GM11168 (cell line): Measurements from ENCODE around the gene ARHGEF28.

Experiments
- in situ Hi-C: fragments of 300-500 bp; cut with MboI; formaldehyde crosslinking; loops from one replicate; pipeline ENCODE4 v1.12.0; 2022; ENCODE audit warnings: low sequenced_read_pairs; ENCODE audit not compliant: unreplicated experiment

Gene ARHGEF28

GRCh38 chr5:73835726-73836125, 209.7 kb downstream of the ARHGEF28 start:
- in situ Hi-C loops = no loop called here

DNA sequence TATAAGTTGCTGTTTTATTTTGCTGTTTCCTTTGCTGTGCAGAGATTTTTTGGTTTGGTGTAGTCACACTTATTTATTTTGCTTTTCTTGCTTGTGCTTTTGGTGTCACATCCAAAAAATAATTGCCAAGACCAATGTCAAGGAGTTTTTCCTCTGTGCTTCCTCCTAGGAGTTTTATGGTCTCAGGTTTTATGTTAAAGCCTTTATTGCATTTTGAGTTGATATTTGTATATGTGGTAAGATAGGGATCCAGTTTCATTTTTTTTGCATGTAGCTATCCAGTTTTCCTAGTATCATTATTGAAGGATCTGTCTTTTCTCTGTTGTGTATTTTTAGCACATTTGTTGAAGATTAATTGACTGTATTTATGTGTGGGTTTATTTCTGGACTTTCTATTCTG, 210.6 kb downstream of the ARHGEF28 start:
- in situ Hi-C loops = no loop called here

DNA sequence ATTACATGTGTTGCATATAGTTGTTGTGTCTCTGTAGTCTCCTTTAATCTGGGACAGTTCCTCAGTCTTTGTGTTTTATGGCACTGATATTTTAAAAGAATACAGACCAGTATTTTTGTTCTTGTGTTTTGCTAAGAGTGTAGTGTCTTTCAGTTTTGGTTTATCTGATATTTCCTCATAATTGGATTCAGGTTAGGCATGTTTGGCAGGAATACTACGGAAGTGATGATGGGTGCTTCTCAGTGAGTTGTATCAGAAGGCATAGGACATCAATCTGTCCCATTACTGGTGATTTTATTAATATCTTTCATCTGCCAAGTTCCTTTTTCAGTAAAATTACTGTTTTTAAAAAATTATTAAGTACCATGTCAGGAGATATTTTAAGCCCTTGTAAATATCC, 212.9 kb downstream of the ARHGEF28 start:
- in situ Hi-C loops = no loop called here

DNA sequence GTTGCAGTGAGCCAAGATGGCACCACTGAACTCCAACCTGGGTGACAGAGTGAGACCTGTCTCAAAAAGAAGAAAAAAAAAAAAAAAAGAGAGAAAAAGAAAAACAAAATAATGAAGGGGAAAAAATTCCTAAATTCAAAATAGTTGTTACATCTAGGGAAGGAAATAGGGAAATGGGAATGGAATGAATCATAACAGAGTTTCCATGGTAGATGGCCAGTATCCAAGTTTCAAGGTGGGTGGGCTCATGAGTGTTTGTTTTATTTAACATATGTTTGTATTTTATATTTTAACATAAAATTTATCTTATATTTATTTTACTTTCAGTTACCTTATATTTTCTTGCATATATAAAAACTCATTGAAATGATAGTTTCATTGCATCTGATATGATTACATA, 215.6 kb downstream of the ARHGEF28 start:
- in situ Hi-C loops = no loop called here

GRCh38 chr5:73844165-73844564, 218.2 kb downstream of the ARHGEF28 start:
- in situ Hi-C loops = no loop called here

- in situ Hi-C loops = no loop called here
Measured at GRCh38 chr5:73851471-73852181, 225.6 kb downstream of the ARHGEF28 start.

DNA sequence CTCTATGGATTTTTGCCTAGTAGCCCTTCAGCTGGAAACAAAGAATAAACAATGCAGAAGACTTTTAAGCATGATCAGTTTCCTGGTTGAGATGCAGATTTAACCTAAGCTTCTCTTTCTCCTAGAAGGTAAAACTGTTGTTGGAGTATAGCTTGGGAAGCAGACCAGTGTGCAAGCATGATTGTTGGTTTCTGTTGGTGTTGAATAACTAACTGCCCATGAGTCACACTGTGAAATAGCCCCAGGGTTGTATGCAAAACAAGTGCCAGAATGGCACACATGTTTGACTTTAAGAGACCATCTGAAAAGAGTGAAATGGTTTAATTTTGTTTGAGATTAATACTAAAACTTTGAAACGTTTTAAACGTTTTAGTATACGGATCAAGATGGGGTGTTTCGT, 227.1 kb downstream of the ARHGEF28 start:
- in situ Hi-C loops = no loop called here

DNA sequence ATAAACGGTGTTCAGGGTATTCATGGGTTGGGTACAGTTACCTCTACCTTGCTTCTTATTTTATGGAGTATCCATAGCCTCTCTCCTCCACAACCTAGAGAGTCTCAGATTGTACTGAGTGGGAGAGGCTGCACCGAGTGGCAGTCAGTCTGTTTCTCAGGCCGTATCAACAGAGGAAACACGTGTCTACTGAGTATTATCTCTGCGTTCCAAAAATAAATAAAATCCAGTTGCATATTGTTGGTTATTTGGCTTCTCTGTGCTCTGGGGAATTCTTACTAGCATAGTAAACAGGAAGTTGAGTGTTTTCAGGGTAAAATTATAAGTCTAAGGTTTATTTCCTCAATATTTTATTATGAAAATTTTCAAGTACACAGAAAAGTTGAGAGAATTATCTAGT, 231.0 kb downstream of the ARHGEF28 start:
- in situ Hi-C loops = no loop called here

GRCh38 chr5:73857446-73857845, 231.4 kb downstream of the ARHGEF28 start:
- in situ Hi-C loops = no loop called here

- in situ Hi-C loops = no loop called here
Measured at GRCh38 chr5:73858054-73858453, 232.1 kb downstream of the ARHGEF28 start.

DNA sequence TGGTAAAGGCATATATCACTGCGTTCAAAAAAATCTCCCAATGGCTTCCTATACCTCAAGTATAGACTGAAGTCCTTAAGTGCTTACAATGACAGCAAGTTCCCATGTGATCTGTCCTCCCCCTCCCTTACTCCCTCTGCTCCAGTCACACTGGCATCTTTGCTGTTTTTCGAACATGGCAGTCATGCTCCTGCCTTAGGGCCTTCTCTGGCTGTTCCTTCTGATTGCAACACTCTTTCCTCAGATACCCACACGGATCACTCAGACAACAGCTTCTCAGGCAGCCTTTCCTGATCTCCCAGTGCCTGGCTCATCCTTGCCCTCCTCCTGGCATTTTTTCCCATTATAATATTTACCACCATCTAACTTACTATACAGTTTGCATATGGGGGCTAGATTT, 232.8 kb downstream of the ARHGEF28 start:
- in situ Hi-C loops = no loop called here

- in situ Hi-C loops = no loop called here
Measured at GRCh38 chr5:73859696-73860095, 233.7 kb downstream of the ARHGEF28 start.

DNA sequence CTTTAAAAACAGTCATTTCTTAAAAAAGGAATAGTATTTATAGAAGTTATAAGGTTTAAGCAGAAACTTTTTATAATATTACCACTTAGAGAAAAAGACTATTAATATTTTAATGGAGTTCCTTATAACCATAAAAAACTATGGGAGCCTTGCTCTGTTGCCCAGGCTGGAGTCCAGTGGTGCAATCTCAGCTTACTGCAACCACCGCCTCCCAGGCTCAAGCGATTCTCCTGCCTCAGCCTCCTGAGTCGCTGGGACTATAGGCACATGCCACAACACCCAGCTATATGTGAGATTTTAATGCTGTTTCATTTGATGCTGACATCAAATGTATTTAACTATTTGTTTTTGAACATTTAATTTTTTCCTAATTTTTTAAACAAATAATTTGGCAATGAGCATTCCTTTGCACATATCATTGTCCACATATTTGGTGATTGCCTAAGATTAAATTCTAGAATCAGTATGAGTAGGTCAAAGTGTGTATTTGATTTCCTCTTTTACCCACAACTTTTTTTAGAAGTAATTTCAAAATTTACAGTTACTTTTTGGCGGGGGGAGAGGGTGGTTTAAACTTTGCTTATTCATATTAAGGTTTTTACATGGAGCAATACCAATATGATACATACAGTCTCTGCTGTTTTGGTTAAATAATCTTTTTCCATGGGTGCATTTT, 235.5 kb downstream of the ARHGEF28 start:
- in situ Hi-C loops = no loop called here

GRCh38 chr5:73862796-73863195, 236.8 kb downstream of the ARHGEF28 start:
- in situ Hi-C loops = no loop called here

DNA sequence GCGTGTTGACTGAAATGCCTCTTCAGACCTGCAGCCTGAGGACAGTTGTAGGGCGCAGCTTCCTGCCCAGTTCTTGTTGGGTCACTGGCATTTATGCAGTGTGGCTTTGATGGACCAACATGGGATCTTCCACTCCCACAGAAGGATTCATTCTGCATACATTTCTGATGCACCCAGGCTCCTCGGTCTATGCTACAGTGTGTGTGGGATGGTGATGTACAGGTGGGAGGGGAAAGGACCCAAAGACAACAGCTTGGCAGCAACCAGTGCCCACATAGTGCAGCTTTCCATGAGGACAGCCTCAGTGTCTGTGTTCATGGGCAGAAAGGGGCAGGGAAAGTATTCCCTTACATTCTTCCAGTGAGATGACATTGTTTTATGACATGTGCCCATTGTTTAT, 237.9 kb downstream of the ARHGEF28 start:
- in situ Hi-C loops = no loop called here

GRCh38 chr5:73865315-73865714, 239.3 kb downstream of the ARHGEF28 start:
- in situ Hi-C loops = no loop called here

GRCh38 chr5:73867345-73868335, 241.6 kb downstream of the ARHGEF28 start:
- in situ Hi-C loops = no loop called here

DNA sequence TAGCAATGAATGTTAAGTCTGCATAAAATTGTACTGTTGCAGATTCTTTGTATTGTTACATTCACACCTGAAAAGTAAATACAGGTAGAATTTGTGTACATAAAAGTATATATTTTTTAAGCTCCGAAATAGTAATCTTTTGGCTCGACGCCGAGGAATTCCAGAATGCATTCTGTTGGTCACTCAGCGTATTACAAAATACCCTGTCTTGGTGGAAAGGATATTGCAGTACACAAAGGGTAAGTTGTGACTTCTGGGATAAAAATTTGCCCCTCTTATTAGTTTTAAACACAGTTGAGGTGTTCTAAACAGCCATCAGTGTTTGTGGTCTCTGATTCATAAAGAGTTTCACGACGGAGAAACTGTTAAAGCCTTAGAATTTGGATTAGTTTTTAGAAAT, 257.6 kb downstream of the ARHGEF28 start:
- in situ Hi-C loops = no loop called here

DNA sequence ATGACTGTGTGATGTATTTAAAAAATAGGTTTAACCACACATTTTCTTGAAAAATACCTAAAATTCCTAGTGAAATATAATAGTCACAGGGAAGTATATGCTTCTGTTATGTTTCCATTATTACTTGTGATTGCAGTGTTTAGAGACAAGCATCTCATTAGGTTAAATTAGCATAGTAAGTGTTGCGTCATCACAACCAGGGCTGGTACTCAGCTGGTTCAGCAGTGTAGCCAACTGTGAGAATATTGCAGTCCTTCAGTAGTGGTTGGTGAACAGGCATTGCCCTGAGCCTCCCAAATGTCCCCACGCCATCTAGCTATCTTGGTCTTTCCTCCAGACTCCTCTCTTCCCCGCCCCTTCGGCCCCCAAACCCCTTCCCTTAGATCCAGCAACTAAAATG, 261.7 kb downstream of the ARHGEF28 start:
- in situ Hi-C loops = no loop called here

GRCh38 chr5:73890569-73890968, 264.6 kb downstream of the ARHGEF28 start:
- in situ Hi-C loops = no loop called here

DNA sequence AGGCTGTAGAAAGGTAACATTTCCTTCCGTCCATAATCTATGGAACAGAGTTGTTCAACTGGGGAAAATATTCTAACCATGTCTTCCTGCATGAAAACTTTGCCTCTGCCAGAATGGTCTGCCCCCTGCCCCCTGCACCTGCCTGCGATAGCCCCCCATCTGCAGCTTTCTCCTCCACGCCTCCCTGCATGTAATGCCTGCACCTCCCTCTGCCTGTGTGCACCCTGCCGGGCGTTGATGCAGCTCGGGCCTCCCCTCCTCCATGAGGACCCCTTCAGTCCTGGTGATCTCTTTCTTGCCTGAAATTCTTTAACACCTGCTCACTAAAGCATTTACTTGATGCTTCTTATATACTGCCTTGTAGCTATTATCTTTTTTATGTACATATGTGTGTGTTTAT, 266.2 kb downstream of the ARHGEF28 start:
- in situ Hi-C loops = no loop called here
